Right ventricle myocardium superior (tissue), 1 donor: Measurements from ENCODE around the gene GLB1L2. TPM values are rescaled to one million over a fixed set of nuclear protein-coding genes. Genes with fewer than 3 reads are reported as not detected.
"Not testable (repeated sequence)": the region's sequence is repeated elsewhere in the genome, so short reads cannot be mapped to it uniquely, and the experiment has no call there.

Source experiments
- ATAC-seq: fragments of 200-7000 bp; cut with Tn5 transposase; one replicate; pipeline ENCODE4 v1.9.1; 2020; ENCODE audit warnings: mild to moderate bottlenecking; ENCODE audit not compliant: poor library complexity
- DNase-seq: peaks from one replicate; pipeline ENCODE4 v3.0.0-alpha.2; 2020
- intact Hi-C: fragments of 100-400 bp; cut with DNase I; formaldehyde crosslinking; loops from one replicate; pipeline ENCODE4 v1.11.2; 2022
- total RNA-seq: library from RNA; stranded (reverse); fragmentation: NEBNext Ultra II Directional; extraction: Animal tissue kit (Norgen Biotek cat#: 25700); gene quantifications from one replicate; pipeline ENCODE4 v1.2.1, GENCODE V29; 2021
- donor health status: DM: no; HTN: yes; CAD: no; lungs with severe emphysema.

GLB1L2 gene
- total RNA-seq, 1 donor from 2014 or later, result 0.30 TPM

DNA sequence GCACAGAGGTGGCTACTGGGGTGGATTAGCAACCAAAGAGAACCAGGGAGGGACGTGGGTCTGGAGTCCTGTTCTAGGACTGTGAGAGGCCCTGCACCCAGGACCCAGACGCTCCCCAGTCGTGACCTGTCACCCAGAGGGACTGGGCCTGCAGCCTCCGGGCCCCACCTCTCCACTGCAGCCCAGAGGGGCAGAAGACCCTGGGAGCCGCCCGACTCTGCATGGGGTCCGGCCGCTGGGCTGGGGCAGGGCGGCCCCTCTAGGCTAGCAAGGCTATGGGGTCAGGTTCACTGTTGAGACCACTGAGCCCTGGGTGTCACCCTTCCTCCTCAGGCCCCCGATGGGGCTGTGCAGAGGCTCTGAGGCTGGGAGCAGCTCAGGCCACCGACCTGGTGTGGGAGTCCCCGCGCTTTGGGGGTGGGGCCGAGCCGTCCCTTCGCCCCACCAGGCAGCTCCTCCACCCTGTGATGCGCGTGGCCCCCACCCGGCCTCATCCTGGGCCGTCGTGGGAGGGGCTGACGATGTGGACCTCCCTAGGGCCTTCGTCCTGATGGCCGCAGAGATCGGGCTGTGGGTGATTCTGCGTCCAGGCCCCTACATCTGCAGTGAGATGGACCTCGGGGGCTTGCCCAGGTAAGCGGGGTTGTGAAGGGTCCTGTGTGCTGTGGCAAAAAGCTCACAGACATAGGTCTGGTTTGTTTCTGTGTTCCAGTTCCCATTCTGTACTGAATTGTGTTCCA, 12.9 kb downstream of the GLB1L2 start:
- DNase-seq, intact Hi-C loops: not testable (repeated sequence)

DNA sequence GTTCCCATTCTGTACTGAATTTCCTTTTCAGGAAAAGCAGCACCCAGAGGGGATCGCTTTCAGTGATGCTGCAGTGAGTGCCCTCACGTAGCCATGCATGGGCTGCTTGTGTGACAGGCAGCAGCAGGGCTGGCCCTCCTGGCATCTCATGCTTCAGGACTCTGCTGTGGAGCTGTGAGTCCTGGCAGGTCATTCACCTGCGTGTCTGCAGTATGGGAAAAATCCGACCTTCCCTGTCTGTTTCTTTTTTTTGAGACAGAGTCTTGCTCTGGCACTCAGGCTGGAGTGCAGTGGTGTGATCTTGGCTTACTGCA, 13.4 kb downstream of the GLB1L2 start:
- intact Hi-C loops, result no loop called here
- DNase-seq, result no peak

More for the DNA sequence above, 12.9 kb downstream of the GLB1L2 start:
- ATAC-seq, result not testable (repeated sequence)

DNA sequence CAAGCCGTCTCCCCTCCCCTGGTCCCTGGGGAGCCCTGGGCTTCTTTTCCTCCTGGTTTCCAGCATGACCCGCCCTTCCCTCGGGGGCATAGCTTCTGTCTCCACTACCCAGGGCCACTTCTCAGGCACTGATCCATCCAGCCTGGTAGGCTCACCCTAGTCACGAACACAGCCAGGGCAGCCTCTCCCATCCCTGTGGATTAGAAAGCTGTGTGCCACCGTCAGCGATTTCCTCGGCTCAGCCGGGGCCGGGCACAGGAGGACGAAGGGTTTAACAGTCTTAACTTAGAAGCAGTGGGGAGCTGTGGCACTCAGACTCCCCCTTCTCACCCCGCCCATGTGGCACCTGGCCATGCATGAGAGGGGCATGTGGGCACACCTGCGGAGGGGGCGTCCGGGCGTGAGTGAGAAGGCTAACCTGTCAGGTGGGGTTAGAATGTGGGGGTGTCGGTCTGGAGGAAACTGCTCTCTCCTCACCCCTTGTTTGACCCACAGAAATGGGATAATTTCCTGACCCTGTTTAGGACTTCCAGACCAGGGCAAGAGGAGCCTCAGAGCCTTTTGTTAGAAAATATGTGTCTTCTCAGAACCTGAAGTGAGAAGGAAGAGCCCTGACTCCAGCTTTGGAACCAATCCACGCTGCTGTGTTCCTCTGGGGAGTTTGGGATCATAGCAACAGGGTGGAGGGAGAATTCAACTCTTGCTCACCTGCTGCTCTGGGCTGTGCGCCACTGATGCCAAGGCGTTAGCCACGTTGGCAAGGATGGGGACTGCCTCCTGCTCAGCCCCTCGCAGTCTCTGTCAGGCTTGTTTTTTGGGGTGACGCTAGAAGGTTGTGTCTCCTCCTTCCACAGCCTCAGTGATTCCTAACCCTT, 14.6 kb downstream of the GLB1L2 start:
- intact Hi-C loops, result no loop called here
- no peak for DNase-seq
- no peak for ATAC-seq

More for the DNA sequence above, 13.4 kb downstream of the GLB1L2 start:
- no peak for ATAC-seq

DNA sequence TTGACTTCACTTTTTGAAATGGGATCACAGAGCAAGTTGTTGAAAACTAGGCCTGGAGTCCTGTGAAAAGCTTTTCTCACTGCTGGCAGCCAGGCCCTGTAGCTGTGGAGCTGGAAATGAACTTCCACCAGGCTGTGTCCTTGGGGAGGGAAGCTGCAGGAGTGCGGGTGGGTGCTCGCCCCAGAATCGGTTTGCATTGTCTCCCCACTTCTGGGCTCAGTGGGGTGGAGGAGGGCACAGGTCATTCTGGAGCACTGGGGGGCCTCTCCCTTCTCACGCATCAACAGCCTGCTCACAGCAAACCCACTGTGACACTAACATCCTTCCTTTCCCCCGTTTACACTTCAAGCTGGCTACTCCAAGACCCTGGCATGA, 15.2 kb downstream of the GLB1L2 start:
- no peak for DNase-seq

DNA sequence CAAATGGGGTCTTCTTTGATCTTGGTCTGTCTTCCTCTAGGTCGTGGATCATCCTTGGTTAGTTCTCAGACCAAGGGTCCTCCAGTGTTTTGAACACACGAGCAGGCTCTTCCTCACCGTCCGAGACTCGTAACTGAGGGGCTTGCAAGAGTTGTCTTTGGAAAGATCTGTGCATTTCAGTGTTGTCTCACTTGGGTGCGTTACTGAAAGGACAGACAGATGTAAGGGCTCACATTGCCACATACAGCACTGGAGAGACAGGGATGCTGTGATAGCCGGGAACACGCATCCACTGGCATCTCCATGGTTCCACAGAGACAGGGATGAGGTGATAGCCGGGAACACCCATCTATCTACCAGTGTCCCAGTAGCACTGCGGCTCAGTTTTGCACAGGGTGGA, 15.7 kb downstream of the GLB1L2 start:
- ATAC-seq (no peak), DNase-seq (no peak)
- intact Hi-C loops, result no loop called here

More for the DNA sequence above, 15.2 kb downstream of the GLB1L2 start:
- no peak for ATAC-seq
- intact Hi-C loops, result no loop called here

DNA sequence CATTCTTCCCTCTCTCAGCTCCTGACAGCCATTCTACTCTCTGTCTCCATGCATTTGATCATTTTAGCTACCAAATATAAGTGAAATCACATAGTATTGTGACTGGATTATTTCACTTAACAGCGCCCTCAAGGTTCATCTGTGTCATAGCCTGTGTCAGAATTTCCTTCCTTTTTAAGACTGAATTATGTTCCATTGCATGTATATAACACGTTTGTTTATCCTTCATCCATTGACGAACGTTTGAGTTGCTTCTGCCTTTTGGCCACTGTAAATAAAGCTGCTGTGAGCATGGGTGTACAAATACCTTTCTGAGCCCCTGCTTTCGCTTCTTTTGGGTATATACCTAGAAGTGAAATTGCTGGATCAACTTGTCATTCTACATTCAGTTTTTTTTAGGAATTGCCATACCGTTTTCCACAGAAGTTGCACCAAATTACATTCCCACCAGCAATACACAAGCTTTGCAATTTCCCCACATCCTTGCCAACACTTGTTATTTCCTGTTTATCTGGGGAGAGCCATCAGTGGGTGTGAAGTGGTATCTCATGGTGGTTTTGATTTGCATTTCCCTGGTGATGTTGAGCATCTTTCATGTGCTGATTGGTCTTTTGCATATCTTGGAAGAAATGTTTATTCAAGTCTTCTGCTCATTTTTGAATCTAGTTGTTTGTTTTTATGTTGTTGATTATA, 17.5 kb downstream of the GLB1L2 start:
- intact Hi-C loops, result no loop called here
- no peak for DNase-seq
- ATAC-seq, result no peak

DNA sequence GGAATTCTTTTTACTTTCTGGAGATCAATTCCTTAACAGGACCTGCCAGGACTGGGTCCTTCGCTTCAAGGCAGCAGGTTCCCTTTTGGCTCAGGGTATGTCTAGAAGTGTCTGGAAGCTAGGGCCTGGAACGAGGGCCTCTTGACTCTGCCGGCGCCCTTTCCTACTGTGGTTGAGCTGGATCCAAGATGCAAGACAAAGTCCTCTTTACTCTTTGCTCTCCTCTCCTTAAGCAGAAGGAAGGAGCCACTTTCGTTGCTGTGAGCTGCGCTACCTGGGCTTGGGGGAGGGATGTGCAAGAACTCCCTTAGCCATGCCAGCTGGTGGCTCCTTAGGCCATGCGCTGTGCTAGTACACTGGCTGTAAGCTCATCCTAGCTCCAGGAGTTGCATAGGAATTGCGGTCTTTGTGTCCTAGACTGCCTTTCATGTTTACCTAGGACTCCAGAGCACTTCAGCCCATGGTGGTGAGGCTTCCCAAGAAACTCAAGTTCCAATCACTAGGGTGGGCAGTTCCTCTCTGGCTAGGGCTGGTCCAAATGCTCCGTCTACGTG, 18.1 kb downstream of the GLB1L2 start:
- no peak for ATAC-seq
- intact Hi-C loops, result no loop called here
- DNase-seq, result no peak

DNA sequence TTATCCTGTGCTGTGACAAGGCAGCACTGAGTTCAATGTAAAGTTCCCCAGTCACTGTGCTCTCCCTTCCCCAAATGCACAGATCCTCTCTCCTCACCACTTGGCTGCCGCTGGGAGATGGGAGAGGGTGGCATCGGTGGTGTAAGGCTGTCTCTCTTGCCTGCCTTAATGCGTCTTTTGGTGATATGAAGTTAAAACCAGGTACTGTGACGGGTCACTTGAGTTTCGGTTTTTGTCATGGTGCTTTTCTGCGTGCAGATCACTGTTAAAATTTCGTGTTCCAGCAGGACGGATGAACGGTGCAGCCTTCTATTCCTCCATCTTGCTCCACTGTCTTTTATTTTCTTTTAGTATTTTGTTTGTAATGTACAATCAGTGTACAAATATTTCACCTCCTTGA, 18.6 kb downstream of the GLB1L2 start:
- intact Hi-C loops, result no loop called here
- ATAC-seq, result no peak
- DNase-seq, result no peak

DNA sequence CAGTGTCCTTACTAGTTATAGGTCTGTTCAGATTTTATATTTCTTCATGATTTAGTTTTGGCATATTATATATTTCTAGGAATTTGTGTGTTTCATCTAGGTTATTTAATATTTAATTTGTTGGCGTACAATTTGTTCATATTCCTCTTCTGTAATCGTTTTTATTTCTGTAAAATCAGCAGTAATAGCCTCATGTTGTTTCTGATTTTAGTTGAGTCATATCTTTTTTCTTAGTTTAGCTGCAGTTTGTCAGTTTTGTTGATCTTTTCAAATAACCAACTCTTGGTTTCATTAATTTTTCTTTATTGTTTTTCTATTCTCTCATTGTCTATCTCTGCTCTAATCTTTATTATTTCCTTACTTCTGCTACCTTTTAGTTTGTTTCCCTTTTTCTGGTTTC, 20.3 kb downstream of the GLB1L2 start:
- no peak for ATAC-seq
- no peak for DNase-seq
- intact Hi-C loops, result no loop called here

DNA sequence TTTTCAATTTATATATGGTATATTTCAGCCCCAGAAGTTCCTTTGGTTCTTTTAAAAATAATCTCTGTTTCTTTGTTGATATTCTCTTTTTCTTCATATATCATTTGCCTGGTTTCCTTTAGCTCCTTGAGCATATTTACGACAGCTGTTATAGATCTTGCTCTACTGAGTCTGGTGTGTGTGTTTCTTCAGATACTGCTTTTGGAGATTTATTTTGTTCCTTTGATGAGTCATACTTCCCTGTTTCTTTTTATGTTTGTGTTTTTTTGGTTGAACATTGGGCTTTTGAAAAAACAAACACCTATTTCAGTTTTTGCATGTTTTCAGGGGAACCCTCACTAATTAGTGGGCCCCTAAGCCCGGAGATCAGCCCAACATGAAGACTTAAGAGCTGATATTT, 23.3 kb downstream of the GLB1L2 start:
- ATAC-seq, result no peak
- no peak for DNase-seq
- intact Hi-C loops, result no loop called here

DNA sequence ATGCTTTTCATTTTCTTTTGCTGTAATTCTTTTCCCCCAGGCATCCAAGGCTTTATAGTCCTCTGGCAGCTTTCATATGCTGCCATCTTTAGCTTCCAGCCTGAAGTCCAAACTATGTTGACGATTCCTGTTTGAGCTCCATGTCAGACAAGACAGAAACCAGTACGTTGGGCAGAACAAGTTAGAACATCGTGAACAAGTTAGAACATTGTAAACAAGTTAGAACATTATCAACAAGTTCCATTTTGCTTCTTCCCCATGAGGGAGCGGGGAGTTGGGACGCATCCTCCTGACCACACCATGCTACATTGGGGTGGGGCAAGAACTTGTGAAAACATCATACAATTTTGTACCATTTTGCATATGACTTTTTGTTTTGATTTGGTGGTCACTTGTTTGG, 23.9 kb downstream of the GLB1L2 start:
- no peak for ATAC-seq
- intact Hi-C loops, result no loop called here

DNA sequence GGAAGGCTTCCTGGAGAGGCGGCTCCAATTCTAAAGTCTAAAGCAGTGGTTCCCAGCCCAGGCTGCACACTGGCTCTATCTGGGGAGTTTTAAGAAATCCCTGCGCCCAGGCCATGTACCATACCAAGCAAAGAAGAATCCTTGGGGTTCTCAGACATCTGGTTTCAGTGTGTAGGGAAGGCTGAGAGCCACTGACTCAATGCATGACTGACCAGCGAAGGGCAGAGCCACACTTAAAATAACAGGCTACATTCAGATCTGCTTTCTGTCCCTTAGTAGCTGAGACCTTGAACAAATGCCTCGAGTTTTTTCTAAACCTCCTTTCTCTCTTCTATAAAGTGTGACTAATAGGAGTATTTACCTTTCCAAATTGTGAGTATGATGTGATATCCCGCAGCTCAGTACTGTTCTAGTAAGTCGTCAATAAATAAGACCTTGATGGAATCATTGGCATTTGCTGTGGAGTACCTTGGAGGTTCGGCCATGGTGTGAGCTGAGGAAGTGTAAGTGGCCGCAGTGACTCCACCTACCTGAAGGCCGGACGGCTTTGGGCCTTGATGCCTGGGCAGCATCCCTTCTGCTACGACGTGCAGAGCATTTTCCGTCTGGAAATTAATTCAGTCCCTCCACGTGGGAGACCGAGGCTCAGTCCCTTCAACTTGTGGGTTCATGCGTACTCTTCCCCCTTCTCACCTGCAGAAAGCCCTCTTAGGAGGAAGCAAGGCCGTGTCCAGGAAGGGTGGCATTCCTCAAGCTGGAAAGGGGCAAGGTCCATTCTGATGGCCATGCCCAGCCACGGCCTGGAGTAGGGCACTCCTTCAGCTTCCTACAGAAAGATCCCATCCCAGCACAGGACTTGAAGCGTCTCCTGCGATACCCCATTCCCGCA, 25.1 kb downstream of the GLB1L2 start:
- DNase-seq, result no peak
- ATAC-seq, result no peak
- intact Hi-C loops, result no loop called here

More for the DNA sequence above, 23.9 kb downstream of the GLB1L2 start:
- DNase-seq, result no peak

DNA sequence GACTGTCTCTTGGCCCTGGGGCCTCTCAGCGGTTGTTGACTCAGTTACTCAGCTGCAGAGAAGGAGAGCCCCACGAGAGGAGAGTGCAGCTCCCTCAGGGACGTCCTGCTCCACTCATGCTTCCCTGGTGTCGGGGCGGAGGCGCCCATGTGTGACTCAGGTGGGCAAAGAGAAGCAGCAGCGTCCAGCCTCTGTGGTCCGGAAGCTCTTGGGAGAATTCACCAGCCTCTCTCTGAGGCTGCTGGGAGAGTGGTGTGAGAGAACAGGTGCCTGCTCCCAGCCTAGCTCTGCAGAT, 25.7 kb downstream of the GLB1L2 start:
- ATAC-seq (no peak), DNase-seq (no peak)
- intact Hi-C loops, result no loop called here

DNA sequence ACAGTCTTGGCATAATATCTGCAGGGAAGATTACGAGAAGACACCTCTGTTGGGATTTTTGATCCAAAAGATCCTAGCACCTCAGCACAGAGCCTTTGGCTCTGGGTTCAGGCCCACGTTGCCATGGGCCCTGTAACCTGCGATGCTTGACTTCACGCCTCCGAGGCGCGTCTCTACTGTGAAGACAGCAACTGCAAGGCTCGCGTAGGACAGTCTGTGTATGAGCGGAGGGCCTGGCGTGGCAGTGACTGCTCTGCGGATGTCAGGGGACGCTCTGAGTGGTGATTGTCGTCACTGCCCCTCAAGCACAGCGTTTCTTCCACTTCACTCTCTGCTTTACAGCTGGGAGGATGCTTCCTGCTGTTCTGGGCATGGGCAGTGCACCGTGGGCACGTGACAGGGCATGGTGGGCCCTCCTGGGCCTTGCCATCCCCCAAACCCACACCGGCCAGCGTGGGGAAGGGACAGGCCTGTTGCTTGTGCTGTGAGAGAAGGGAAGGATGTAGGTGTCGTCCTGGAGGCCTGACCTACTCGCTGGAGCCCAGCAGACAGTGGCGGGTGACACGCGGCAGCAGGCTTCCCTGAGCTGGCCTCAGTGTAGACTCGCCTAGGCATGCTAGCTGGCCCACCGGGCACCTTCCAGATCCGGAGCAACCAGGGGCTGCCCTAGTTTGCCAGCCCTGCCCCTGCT, 26.5 kb downstream of the GLB1L2 start:
- intact Hi-C loops, result no loop called here
- no peak for DNase-seq
- ATAC-seq, result no peak

DNA sequence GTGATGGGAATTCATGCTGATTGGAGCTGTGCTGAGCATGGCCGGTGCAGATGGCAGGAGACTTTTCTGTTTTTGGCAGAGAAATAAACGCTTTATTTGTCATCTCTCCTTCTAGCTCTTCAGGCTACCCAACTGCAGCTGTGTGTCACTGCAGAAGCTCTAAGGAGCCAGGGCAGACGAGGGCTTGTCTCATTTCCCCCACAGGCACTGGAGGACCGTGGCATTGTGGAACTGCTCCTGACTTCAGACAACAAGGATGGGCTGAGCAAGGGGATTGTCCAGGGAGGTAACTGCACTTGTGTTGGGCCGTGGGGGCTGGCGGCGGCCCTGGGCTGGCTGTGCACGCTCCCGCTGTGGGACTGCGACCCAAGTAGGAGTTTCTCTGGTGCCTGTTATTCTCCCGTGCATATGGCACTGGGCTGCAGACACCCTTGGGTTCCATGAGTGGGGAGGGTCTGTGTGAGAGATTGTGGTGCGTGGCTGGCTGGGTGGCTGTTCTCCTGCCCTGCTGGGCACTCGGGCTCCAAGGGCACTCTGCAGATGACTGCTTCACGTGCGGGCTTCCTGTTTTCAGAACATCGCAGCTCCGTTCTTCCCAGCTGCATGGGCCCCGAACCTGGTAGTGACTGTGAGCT, 27.2 kb downstream of the GLB1L2 start:
- DNase-seq (no peak), ATAC-seq (no peak)
- intact Hi-C loops, result no loop called here

DNA sequence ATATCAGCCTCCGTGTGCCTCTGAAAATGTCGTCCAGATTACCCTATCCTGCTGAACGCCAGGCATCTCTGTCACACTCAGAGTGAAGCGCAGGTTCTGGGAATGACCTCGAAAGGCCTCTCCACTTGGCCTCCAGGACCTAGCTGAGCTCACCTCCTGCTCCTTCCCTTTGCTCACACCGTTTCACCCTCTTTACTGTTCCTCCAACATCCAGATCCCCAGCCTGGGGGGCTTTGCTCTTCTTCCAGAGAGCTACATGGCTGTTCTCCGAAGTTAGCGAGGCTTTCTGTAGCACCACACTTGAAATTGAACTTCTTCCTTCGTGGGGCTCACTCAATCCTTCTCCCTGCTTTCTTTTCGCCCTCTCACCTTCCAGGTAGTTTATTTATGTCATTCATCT, 27.9 kb downstream of the GLB1L2 start:
- no peak for ATAC-seq
- DNase-seq, result no peak
- intact Hi-C loops, result no loop called here

DNA sequence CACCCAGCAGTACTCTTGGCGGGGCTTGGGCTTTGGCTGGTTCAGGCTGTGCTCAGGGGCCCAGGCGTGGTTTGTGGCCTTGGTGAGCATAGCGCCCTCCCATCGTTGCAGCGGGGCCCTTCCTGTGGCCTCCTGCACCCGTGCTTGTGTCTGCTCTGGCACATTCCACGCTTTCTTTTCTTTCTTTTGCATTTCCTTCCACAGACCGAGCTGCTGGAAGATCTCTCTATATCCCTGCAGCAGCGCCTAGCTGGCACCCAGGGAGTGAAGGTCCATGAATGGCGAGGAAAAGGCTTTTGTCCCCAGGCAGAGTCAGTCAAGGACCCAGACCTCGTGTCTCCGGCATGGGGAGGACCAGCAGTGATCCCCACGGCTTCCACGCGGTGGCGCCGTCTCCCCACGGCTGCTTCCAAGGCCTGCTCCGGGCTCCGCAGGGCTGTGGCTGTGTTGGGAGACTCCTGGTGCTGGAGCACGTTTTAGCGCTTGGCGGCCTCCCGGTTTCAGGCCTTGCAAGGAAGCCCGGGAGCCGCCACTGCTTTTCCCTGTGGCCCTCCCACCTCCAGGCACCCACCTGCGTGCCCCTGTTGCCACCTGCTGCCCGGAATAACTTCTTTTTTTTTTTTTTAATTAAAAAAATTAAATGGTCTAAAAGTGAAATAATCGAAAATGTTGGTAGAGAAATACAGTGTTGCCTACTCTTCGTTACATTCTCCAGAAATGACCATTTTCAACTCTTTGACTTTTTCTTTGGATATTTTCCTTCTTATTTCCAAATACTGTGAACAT, 28.5 kb downstream of the GLB1L2 start:
- intact Hi-C loops, result no loop called here
- DNase-seq (peak; percentile 86), ATAC-seq (peak; percentile 96)
